Measurements from ENCODE around the gene CAPZA3.

CAPZA3 gene

GRCh38 chr12:18723752-18724151 lies 14.2 kb upstream of the CAPZA3 start:
- in situ Hi-C loops (cut with MboI; ENCODE audit: low pct_unique_long_range_greater_than_20kb, low sequenced_read_pairs, unreplicated experiment): no loop called here
- no peak for TF ChIP-seq CTCF (IDR thresholded peaks at IDR 0.05; ENCODE audit: extremely low read depth, insufficient read depth, missing control alignments)
- no peak for DNase-seq (ENCODE audit: low spot score)

DNA sequence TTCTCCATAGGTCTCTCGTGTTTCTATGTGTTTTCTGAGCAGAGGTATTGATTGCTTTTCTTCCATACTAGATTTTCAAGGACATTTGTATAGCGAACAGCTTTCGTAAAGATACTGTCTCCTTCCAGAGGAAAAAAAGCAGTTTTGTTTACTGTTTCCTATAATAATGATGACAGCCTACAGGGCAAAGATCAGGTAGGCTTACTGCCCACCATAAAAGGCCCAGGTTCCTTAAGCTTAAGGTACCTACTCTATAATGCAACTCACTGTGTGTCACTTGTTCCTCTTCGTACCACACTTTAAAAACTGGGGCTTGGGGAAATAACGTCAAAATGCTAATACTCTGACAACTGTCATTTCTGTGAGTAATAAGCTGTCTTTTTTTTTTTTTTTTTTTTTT lies 6.8 kb upstream of the CAPZA3 start:
- TF ChIP-seq CTCF (IDR thresholded peaks at IDR 0.05; ENCODE audit: extremely low read depth, insufficient read depth, missing control alignments): no peak
- no peak for DNase-seq (ENCODE audit: low spot score)
- in situ Hi-C loops (cut with MboI; ENCODE audit: low pct_unique_long_range_greater_than_20kb, low sequenced_read_pairs, unreplicated experiment): no loop called here

GRCh38 chr12:18747895-18748294 lies 10.0 kb downstream of the CAPZA3 start:
- in situ Hi-C loops (cut with MboI; ENCODE audit: low pct_unique_long_range_greater_than_20kb, low sequenced_read_pairs, unreplicated experiment): no loop called here
- DNase-seq (ENCODE audit: low spot score): no peak
- no peak for TF ChIP-seq CTCF (IDR thresholded peaks at IDR 0.05; ENCODE audit: extremely low read depth, insufficient read depth, missing control alignments)

GRCh38 chr12:18749386-18749957 lies 11.6 kb downstream of the CAPZA3 start:
- DNase-seq (ENCODE audit: low spot score): no peak
- in situ Hi-C loops (cut with MboI; ENCODE audit: low pct_unique_long_range_greater_than_20kb, low sequenced_read_pairs, unreplicated experiment): no loop called here
- no peak for TF ChIP-seq CTCF (IDR thresholded peaks at IDR 0.05; ENCODE audit: extremely low read depth, insufficient read depth, missing control alignments)

DNA sequence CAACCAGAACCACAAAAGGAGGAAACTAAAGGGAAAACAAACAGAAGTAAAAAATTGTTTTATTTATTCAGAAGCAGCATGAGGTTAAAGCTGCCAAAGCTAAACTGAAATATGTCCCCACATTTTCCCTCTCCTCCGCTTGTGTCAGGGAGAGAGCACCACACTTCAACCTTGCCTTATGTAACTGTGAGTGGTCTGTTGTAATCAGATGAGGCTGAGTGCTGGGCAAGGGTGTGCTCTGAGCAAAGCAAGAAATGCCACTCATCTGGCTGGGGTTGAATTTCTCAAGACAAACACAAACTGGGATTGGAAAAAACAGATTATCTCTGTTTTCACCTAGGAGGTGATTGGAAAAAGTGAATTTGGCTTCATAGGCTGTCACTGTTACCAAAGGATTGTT lies 12.2 kb downstream of the CAPZA3 start:
- DNase-seq (ENCODE audit: low spot score): no peak
- no peak for TF ChIP-seq CTCF (IDR thresholded peaks at IDR 0.05; ENCODE audit: extremely low read depth, insufficient read depth, missing control alignments)
- in situ Hi-C loops (cut with MboI; ENCODE audit: low pct_unique_long_range_greater_than_20kb, low sequenced_read_pairs, unreplicated experiment): no loop called here

- in situ Hi-C loops (cut with MboI; ENCODE audit: low pct_unique_long_range_greater_than_20kb, low sequenced_read_pairs, unreplicated experiment): no loop called here
- no peak for DNase-seq (ENCODE audit: low spot score)
- TF ChIP-seq CTCF (IDR thresholded peaks at IDR 0.05; ENCODE audit: extremely low read depth, insufficient read depth, missing control alignments): no peak
Observed at GRCh38 chr12:18751866-18752265, 13.9 kb downstream of the CAPZA3 start.
